Dedifferentiated amniotic fluid mesenchymal stem cell (primary cell): ENCODE measurements around the gene ADAMTS17.

Experiments used
- DNase-seq: peaks from one replicate; pipeline ENCODE4 v3.0.0-alpha.2; 2016; ENCODE audit errors: extremely low spot score

Gene ADAMTS17

GRCh38 chr15:100112061-100112420 lies 229.7 kb downstream of the ADAMTS17 start:
- DNase-seq = no peak

- DNase-seq = no peak
Observed at GRCh38 chr15:100111125-100112060, 230.4 kb downstream of the ADAMTS17 start.

DNA sequence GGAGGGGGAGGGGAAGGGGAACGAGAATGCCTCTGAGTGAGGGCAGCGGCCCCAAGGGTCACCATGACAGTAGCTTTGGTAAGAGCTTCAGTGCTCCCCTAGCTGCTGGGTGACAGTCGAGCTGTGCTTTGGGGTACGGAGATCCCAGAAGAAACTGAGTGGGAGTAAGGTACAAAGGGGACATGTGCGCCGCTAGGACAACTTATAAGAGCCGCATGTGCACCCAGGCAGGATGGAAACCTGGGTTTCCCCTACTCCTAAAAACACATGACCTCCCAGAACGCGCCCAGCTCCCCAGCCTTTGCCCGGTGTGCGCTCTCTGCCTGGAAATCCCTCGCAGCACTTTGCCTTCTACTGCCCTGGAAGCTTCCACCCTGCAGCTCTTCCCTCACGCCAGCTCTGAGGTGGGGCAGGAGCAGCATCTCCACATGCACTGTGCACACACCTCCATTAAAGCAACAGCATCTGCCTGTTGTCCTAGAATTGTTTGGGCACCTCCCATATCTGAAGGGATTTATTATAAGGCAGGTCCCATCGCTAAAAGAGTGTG lies 232.2 kb downstream of the ADAMTS17 start:
- DNase-seq = no peak

- DNase-seq = no peak
Observed at GRCh38 chr15:100108846-100109245, 232.9 kb downstream of the ADAMTS17 start.

DNA sequence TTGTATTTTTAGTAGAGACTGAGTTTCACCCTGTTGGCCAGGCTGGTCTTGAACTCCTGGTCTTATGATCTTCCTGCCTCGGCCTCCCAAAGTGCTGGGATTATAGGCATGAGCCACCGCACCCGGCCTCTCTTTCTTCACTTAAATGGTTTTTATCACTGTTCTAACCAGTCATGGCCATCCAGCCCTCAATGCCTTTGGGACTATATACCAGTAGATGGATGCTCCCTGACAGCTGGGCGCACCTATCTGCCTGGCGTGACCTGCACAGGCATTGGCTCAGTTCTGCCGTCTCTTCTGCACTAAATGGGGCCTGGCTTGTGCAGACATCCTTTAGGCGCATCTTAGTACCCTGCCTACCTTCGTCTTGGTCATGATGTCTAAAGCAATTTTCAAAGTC lies 233.4 kb downstream of the ADAMTS17 start:
- no peak for DNase-seq

DNA sequence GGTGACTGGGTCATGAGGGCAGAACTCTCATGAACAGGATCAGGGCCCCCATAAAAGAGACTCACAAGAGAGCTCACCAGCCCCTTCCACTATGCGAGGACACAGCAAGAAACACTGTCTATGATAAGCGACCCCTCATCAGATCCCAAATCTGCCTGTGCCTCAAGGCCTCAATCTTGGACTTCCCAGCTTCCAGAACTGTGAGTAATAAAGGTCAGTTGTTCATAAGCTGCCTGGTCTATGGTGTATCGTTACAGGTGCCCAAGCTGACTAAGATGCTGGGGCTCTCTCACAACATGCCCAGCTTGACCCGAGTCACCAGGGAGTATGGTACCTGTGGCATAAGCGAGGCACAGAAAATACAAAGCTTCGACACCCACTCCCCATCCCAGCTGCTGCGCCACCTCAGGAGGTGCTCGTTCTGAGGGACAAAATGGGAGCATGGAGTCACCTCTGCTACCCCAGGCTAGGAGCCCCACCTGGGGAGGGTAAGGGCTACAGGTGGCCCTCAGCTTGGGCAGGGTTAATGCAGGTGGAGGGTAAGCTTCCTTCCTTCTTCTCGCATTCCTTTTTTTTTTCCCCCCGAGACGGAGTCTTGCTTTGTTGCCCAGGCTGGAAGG lies 234.1 kb downstream of the ADAMTS17 start:
- no peak for DNase-seq

DNA sequence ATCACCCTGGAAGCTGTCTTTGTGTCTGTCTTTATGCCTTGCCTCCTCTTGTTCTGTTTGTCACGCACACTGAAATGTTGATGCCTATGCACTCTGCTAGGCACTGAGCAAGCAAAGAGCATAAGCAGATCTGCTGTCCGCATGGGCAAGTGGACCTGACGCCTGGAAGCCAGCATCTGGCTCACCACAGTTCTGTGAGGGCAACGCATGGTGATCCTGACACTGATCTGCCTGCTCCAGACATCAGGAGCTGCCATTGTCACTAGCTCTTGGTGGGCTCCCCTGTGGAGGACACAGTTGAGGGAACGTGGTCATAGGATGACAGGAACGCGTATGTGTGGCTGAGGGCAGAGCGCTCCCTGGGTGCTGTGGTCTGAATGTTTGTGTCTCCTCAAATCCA lies 234.6 kb downstream of the ADAMTS17 start:
- DNase-seq = no peak

- DNase-seq = no peak
Observed at GRCh38 chr15:100106732-100107131, 235.0 kb downstream of the ADAMTS17 start.

DNA sequence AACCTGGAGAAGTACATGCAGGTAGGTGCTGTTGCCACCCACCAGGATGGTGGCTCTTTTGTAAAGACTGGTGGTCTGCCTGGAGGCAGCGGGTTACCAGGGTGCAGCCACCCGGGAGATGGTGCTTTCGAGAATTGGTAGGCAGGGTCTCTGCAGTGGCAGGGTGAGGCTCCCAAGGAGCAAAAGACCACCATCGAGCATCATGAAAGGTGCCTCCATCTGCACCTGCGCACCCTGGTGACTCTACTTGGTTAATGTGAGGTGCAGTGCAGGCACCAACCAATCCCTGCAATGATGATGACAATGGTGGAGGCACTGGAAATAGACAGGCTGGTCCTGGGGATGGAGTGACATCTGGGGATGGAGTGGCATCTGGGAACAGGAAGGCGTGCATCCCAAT lies 236.7 kb downstream of the ADAMTS17 start:
- no peak for DNase-seq

GRCh38 chr15:100104245-100104644 lies 237.5 kb downstream of the ADAMTS17 start:
- no peak for DNase-seq

DNA sequence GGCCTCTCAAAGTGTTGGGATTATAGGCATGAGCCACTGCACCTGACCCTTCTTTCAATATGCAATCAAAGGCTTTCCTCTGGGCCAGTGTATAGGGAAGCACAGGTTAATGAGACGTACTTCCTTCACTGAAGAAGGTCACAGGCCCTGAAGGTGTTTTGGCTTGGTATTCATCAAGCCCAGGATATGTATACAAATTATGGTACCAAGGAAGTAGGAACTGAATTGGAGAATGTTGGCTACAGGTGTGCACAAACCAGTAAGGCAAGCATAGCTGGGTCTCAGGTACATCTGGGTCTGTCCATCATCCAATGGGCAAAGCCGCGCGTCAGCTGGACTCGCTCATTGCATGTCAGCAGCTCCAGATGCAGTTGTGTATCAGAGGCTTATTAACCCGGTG lies 237.9 kb downstream of the ADAMTS17 start:
- no peak for DNase-seq

DNA sequence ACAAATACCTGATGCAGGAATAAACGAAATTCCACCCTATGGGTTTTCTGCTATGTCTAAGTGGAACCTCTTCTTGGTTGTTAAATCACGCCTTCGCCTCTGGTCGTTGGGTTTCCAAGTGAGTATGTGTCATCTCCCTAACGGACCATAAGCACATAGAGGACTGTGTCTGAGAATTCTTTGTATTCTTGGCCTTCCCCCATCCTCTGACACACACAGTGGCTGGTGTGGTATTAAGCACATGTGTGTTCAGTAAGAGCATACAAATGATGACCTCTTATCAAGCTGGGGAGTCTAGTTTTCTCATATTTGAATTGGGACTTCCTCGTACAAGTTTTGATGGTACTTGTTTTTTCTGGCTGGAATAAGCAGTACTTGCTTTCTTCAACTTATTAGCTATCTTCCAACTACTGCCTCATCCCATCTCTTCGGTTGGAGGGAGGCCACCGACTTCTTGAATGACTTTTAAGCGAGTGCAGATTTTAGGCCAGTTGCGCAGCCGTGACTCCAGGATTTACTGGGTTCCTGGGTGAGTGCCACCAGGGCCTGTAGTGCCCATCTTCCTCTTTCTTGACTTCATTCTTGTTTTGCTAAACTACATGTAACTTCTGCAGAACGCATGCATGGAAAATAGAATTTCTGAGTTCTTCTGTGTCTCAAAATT lies 240.2 kb downstream of the ADAMTS17 start:
- no peak for DNase-seq

GRCh38 chr15:100100926-100101325 lies 240.8 kb downstream of the ADAMTS17 start:
- no peak for DNase-seq

GRCh38 chr15:100099976-100100375 lies 241.8 kb downstream of the ADAMTS17 start:
- no peak for DNase-seq

- DNase-seq = no peak
Observed at GRCh38 chr15:100098705-100099104, 243.1 kb downstream of the ADAMTS17 start.

DNA sequence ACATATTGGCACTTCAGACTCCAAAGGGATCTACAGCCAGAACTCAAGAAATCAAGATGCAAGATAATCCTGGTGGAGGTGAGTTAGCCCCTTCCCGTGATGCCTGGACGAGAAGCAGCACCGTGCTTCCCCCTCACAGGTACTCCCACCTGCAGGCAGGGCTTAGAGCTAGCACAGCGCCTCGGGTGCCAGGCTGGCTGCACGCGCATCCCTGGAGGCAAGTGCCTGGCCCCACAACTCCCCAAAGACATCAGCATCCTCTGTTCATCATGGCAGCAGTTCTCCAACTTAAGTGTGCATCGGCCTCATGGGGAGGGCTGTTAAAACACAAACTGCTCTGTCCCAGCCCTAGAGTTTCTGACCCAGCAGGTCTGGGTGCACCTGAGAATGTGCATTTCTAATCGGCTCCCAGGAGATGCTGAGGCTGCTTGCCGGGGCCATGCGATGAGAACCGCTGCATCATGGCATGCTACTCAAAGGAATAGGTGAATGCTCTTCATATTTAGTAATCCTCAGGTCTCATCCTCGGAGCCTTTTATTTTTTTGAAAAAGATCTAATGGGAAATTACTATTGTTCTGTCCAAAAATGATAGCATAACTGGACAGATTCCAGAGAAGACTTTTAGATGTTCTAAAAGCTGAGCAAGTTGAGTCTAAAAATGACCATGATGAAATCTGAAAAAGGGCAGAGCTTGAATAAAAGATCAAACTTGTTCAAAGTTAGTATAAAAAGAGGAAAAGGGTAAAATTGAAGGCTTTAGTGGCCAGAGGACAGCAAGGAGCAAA lies 244.2 kb downstream of the ADAMTS17 start:
- no peak for DNase-seq

GRCh38 chr15:100096700-100097099 lies 245.1 kb downstream of the ADAMTS17 start:
- DNase-seq = no peak

DNA sequence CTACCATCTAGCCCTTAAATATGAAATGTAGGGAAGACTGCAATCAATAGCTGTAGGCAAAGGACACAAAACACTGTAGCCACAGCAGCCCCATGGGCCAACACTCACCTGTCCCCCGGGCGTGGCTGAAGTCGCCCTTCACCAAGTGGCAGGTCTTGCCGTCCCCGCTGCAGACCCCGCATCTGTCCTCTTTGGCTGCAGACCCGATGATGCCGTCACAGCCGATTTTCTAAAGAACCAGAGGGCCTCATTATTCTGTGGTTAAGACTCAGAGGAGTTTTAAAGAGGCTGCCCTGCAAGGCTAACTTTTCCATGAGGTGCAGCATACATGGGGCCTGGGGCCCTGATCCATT lies 245.6 kb downstream of the ADAMTS17 start:
- DNase-seq = no peak

- DNase-seq = no peak
Observed at GRCh38 chr15:100095541-100096247, 246.1 kb downstream of the ADAMTS17 start.

GRCh38 chr15:100094127-100094510 lies 247.7 kb downstream of the ADAMTS17 start:
- DNase-seq = no peak
